GM12872 (cell line): ENCODE data around the gene TMBIM1.

ENCODE experiments used
- TF ChIP-seq, protein P1 (sequence below): IDR thresholded peaks from 3 replicates; pipeline ENCODE4 v1.5.1; 2011; ENCODE audit warnings: low read depth, mild to moderate bottlenecking, low read length, moderate library complexity; ENCODE audit not compliant: insufficient read depth

The TMBIM1 gene

DNA sequence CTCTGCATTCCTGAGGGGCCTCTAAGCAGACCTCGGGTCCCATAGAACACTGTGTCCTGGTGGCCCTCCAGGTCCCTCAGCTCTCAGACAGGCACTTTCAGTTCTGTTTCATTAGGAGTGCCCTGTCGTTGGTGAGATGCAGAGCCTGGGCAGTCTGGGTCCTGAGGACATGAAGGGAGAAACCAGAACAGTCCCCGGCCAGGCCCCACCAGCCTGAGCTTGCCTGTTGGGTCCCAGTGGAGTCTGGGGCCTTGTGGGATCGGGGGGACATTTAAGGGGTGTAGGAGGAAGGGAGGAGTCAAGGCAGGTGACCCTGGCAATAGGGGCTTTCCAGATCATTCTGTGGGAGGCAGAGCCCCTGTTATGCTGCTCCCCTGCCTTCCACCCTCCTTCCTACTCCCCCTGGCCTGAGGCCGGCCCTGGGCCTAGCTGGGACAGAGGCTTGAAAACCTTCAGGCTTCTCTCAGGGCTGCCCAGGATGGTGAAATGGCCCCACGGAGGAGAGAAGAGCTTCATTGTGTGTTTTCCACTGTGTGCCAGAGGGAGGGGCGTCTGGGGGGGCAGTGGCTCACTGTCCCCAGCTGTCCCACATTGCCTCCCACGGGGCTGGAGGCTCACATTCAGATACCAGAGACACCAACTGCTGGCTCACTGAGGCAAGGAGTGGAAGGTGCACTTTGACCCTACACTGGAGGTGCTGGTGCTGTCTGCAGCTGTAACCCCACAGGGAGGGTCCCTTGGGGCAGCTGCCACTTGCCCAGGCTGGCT, 37.7 kb upstream of the TMBIM1 start:
- TF ChIP-seq, protein P1, sequence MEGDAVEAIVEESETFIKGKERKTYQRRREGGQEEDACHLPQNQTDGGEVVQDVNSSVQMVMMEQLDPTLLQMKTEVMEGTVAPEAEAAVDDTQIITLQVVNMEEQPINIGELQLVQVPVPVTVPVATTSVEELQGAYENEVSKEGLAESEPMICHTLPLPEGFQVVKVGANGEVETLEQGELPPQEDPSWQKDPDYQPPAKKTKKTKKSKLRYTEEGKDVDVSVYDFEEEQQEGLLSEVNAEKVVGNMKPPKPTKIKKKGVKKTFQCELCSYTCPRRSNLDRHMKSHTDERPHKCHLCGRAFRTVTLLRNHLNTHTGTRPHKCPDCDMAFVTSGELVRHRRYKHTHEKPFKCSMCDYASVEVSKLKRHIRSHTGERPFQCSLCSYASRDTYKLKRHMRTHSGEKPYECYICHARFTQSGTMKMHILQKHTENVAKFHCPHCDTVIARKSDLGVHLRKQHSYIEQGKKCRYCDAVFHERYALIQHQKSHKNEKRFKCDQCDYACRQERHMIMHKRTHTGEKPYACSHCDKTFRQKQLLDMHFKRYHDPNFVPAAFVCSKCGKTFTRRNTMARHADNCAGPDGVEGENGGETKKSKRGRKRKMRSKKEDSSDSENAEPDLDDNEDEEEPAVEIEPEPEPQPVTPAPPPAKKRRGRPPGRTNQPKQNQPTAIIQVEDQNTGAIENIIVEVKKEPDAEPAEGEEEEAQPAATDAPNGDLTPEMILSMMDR, result no peak

- TF ChIP-seq, protein P1, result no peak
These were observed 36.9 kb upstream of the TMBIM1 start for GRCh38 chr2:218329027-218329825.

- TF ChIP-seq, protein P1, result no peak
These were observed 36.0 kb upstream of the TMBIM1 start for GRCh38 chr2:218328294-218328693.

DNA sequence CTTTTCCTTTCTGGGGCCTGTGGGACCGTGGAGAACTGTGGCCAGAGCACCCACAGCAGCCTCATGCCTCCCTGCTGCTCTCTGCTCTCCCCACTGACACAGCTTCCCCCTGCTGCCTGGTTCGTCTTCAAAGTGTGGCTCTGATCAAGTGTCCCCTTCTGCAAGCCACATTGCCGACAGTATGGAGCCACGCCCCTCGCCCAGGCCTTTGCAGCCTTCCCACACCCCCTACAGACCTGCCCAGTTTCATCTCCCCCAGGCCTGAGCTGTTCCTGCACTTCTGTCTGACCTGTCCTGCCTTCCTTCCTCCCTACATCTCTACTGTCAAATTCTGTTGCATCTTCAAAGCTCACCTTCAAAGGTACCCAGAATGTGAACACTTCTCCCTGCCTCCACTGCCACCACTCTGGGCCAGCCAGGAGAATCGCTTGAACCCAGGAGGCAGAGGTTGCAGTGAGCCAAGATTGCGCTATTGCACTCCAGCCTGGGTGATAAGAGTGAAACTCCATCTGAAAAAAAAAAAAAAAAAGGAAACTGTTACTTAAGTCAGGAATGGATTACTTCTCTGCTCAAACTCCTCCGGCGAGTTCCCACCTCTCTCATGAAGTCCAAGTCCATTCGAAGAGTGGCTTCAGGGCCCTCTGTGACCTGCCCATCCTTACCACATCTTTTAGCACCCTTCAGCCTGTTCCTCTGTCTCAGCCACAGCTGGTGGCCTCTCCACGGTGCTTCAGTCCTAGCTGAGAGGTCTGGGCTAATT, 35.3 kb upstream of the TMBIM1 start:
- TF ChIP-seq, protein P1, result no peak

GRCh38 chr2:218326315-218326714, 34.0 kb upstream of the TMBIM1 start:
- TF ChIP-seq, protein P1, result no peak

DNA sequence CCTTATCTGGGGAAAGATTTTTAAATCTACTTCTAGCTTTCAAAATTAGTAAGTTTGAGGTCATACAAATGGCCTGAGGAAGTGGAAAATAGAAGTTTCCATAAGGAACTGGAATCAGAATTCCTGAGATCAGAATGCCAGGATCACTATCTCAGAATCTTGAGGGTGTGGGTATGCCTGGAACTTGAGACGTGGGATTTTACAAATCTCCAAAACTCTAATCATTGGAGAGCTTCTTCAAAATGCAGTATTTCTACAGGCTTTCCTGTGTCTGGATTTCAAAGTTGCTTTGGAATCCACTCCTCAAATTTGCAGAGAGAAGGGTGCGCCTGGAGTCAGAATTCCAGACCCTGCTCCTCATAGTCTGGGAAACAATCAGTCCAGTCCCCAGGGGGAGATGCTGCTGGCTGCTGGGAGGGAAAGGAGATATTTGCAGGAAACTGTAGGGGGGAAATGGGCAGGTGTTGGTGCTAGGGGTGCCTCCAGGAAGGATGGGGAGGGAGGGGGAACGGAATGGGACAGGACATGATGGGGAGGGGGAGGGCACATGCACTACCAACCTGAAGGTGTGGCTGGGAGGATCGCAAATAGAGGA, 33.4 kb upstream of the TMBIM1 start:
- TF ChIP-seq, protein P1, result no peak
